HEK293T (cell line): Measurements from ENCODE around the gene NFIX.

ENCODE experiments used
- CTBP1 ChIP-seq: fragments of 450-650 bp; IDR thresholded peaks from 2 replicates; pipeline ENCODE4 v1.6.1; 2016; ENCODE audit warnings: borderline replicate concordance
- ZNF384 ChIP-seq: fragments of 450-650 bp; IDR thresholded peaks from 2 replicates; pipeline ENCODE4 v1.6.1; 2016

- TF ChIP-seq CTBP1 (0 out of 2 replicates have a peak, but pooled peaks have one; percentile 43), ZNF384 (no peak)
These were observed 121.3 kb downstream of the NFIX start, which contains the start of gene TRMT1 for GRCh38 chr19:13116282-13117175.
